ENCODE measurements around the gene ARHGEF7. TPM values are rescaled to one million over a fixed set of nuclear protein-coding genes. Genes with fewer than 3 reads are reported as not detected.

The ARHGEF7 gene
- total and polyA plus RNA-seq, 5 donors from 2014 or later: 7.1 to 84.9 (median 9.8) TPM

- Histone ChIP-seq H3K27ac (ENCODE audit: insufficient read depth, low read length, poor library complexity, severe bottlenecking) (no peak overlapping the region), H3K27me3 (ENCODE audit: control insufficient read depth, insufficient read depth, low read length) (no peaks in the 10 kb centered on the region), H3K9me3 (ENCODE audit: control insufficient read depth in 2 of 2, low read length in 2 of 2) (no peaks in the 10 kb centered on the region), H3K36me3 (ENCODE audit: control insufficient read depth, insufficient read depth, low read length) (peaks cover 96% of the 10 kb centered on the region), H3K4me1 (ENCODE audit: control insufficient read depth, insufficient read depth, low read length, poor library complexity, severe bottlenecking) (no peaks in the 10 kb centered on the region), H3K4me3 (ENCODE audit: low read depth, low read length) (no peak overlapping the region)
- no peak for DNase-seq
- ATAC-seq (ENCODE audit: low read depth in 2 of 2): no peak
- Mint-ChIP-seq H3K27me3 (no peaks in the 10 kb centered on the region), H3K4me3 (no peak overlapping the region), H3K27ac (peak overlapping the region in 1 of 3 donors; percentile 32), H3K4me1 (no peaks in the 10 kb centered on the region), H3K36me3 (peaks cover 50% of the 10 kb centered on the region), H3K9me3 (no peaks in the 10 kb centered on the region)
These were observed 168.3 kb downstream of the ARHGEF7 start for GRCh38 chr13:111283457-111283856.

- ATAC-seq (ENCODE audit: low read depth in 2 of 2): no peak
- Histone ChIP-seq H3K4me3 (ENCODE audit: low read depth, low read length) (no peak overlapping the region), H3K27me3 (ENCODE audit: control insufficient read depth, insufficient read depth, low read length) (no peaks in the 10 kb centered on the region), H3K9me3 (ENCODE audit: control insufficient read depth in 2 of 2, low read length in 2 of 2) (no peaks in the 10 kb centered on the region), H3K4me1 (ENCODE audit: control insufficient read depth, insufficient read depth, low read length, poor library complexity, severe bottlenecking) (no peaks in the 10 kb centered on the region), H3K36me3 (ENCODE audit: control insufficient read depth, insufficient read depth, low read length) (peaks cover 93% of the 10 kb centered on the region), H3K27ac (ENCODE audit: insufficient read depth, low read length, poor library complexity, severe bottlenecking) (no peak overlapping the region)
- Mint-ChIP-seq H3K9me3 (no peaks in the 10 kb centered on the region), H3K36me3 (peaks cover 50% of the 10 kb centered on the region), H3K4me1 (no peaks in the 10 kb centered on the region), H3K27me3 (no peaks in the 10 kb centered on the region), H3K4me3 (no peak overlapping the region), H3K27ac (no peak overlapping the region)
- DNase-seq: no peak
These were observed 168.9 kb downstream of the ARHGEF7 start for GRCh38 chr13:111283991-111284390.

- ATAC-seq (ENCODE audit: low read depth in 2 of 2) (no peak), DNase-seq (no peak)
- no peak overlapping the region for H3K4me3 Mint-ChIP-seq
- no peaks in the 10 kb centered on the region for H3K27me3 Mint-ChIP-seq
- H3K9me3 ChIP-seq (ENCODE audit: control insufficient read depth in 2 of 2, low read length in 2 of 2): no peaks in the 10 kb centered on the region
- H3K36me3 ChIP-seq (ENCODE audit: control insufficient read depth, insufficient read depth, low read length): peaks cover 92% of the 10 kb centered on the region
- H3K9me3 Mint-ChIP-seq: no peaks in the 10 kb centered on the region
- peaks cover 51% of the 10 kb centered on the region for H3K36me3 Mint-ChIP-seq
- H3K27ac ChIP-seq (ENCODE audit: insufficient read depth, low read length, poor library complexity, severe bottlenecking): no peak overlapping the region
- no peak overlapping the region for H3K27ac Mint-ChIP-seq
- H3K27me3 ChIP-seq (ENCODE audit: control insufficient read depth, insufficient read depth, low read length): no peaks in the 10 kb centered on the region
- H3K4me1 Mint-ChIP-seq: no peaks in the 10 kb centered on the region
- H3K4me1 ChIP-seq (ENCODE audit: control insufficient read depth, insufficient read depth, low read length, poor library complexity, severe bottlenecking): no peaks in the 10 kb centered on the region
- no peak overlapping the region for H3K4me3 ChIP-seq (ENCODE audit: low read depth, low read length)
These were observed 169.5 kb downstream of the ARHGEF7 start for GRCh38 chr13:111284565-111284964.

- H3K9me3 ChIP-seq (ENCODE audit: control insufficient read depth in 2 of 2, low read length in 2 of 2): no peaks in the 10 kb centered on the region
- H3K27ac Mint-ChIP-seq: no peak overlapping the region
- ATAC-seq (ENCODE audit: low read depth in 2 of 2): no peak
- no peak overlapping the region for H3K27ac ChIP-seq (ENCODE audit: insufficient read depth, low read length, poor library complexity, severe bottlenecking)
- H3K36me3 Mint-ChIP-seq: peaks cover 43% of the 10 kb centered on the region
- DNase-seq: no peak
- H3K4me1 ChIP-seq (ENCODE audit: control insufficient read depth, insufficient read depth, low read length, poor library complexity, severe bottlenecking): no peaks in the 10 kb centered on the region
- H3K4me3 ChIP-seq (ENCODE audit: low read depth, low read length): no peak overlapping the region
- no peaks in the 10 kb centered on the region for H3K9me3 Mint-ChIP-seq
- H3K4me3 Mint-ChIP-seq: no peak overlapping the region
- H3K27me3 ChIP-seq (ENCODE audit: control insufficient read depth, insufficient read depth, low read length): no peaks in the 10 kb centered on the region
- no peaks in the 10 kb centered on the region for H3K27me3 Mint-ChIP-seq
- no peaks in the 10 kb centered on the region for H3K4me1 Mint-ChIP-seq
- H3K36me3 ChIP-seq (ENCODE audit: control insufficient read depth, insufficient read depth, low read length): peaks cover 92% of the 10 kb centered on the region
These were observed 171.1 kb downstream of the ARHGEF7 start for GRCh38 chr13:111286162-111286561.

GRCh38 chr13:111286749-111287148, 171.6 kb downstream of the ARHGEF7 start:
- no peak overlapping the region for H3K27ac Mint-ChIP-seq
- peaks cover 91% of the 10 kb centered on the region for H3K36me3 ChIP-seq (ENCODE audit: control insufficient read depth, insufficient read depth, low read length)

GRCh38 chr13:111287201-111287600, 172.1 kb downstream of the ARHGEF7 start:
- no peak for DNase-seq
- Mint-ChIP-seq H3K36me3 (peaks cover 46% of the 10 kb centered on the region), H3K27ac (no peak overlapping the region), H3K9me3 (no peaks in the 10 kb centered on the region), H3K27me3 (no peaks in the 10 kb centered on the region), H3K4me1 (no peaks in the 10 kb centered on the region), H3K4me3 (no peak overlapping the region)
- Histone ChIP-seq H3K27ac (ENCODE audit: insufficient read depth, low read length, poor library complexity, severe bottlenecking) (no peak overlapping the region), H3K27me3 (ENCODE audit: control insufficient read depth, insufficient read depth, low read length) (no peaks in the 10 kb centered on the region), H3K4me1 (ENCODE audit: control insufficient read depth, insufficient read depth, low read length, poor library complexity, severe bottlenecking) (no peaks in the 10 kb centered on the region), H3K36me3 (ENCODE audit: control insufficient read depth, insufficient read depth, low read length) (peaks cover 91% of the 10 kb centered on the region), H3K4me3 (ENCODE audit: low read depth, low read length) (no peak overlapping the region), H3K9me3 (ENCODE audit: control insufficient read depth in 2 of 2, low read length in 2 of 2) (no peaks in the 10 kb centered on the region)
- no peak for ATAC-seq (ENCODE audit: low read depth in 2 of 2)

More at GRCh38 chr13:111286749-111287148, 171.6 kb downstream of the ARHGEF7 start:
- no peak overlapping the region for H3K4me3 Mint-ChIP-seq
- H3K9me3 ChIP-seq (ENCODE audit: control insufficient read depth in 2 of 2, low read length in 2 of 2): no peaks in the 10 kb centered on the region
- no peak overlapping the region for H3K27ac ChIP-seq (ENCODE audit: insufficient read depth, low read length, poor library complexity, severe bottlenecking)
- ATAC-seq (ENCODE audit: low read depth in 2 of 2): no peak
- H3K9me3 Mint-ChIP-seq: no peaks in the 10 kb centered on the region
- no peaks in the 10 kb centered on the region for H3K4me1 Mint-ChIP-seq
- no peak for DNase-seq
- no peaks in the 10 kb centered on the region for H3K27me3 ChIP-seq (ENCODE audit: control insufficient read depth, insufficient read depth, low read length)
- peaks cover 42% of the 10 kb centered on the region for H3K36me3 Mint-ChIP-seq
- no peaks in the 10 kb centered on the region for H3K4me1 ChIP-seq (ENCODE audit: control insufficient read depth, insufficient read depth, low read length, poor library complexity, severe bottlenecking)
- H3K4me3 ChIP-seq (ENCODE audit: low read depth, low read length): no peak overlapping the region
- H3K27me3 Mint-ChIP-seq: no peaks in the 10 kb centered on the region

GRCh38 chr13:111288276-111288675, 173.2 kb downstream of the ARHGEF7 start:
- no peak overlapping the region for H3K27ac Mint-ChIP-seq
- no peaks in the 10 kb centered on the region for H3K4me1 ChIP-seq (ENCODE audit: control insufficient read depth, insufficient read depth, low read length, poor library complexity, severe bottlenecking)
- H3K4me1 Mint-ChIP-seq: no peaks in the 10 kb centered on the region
- H3K36me3 ChIP-seq (ENCODE audit: control insufficient read depth, insufficient read depth, low read length): peaks cover 91% of the 10 kb centered on the region
- no peaks in the 10 kb centered on the region for H3K9me3 Mint-ChIP-seq
- H3K27me3 ChIP-seq (ENCODE audit: control insufficient read depth, insufficient read depth, low read length): no peaks in the 10 kb centered on the region
- H3K27ac ChIP-seq (ENCODE audit: insufficient read depth, low read length, poor library complexity, severe bottlenecking): no peak overlapping the region
- ATAC-seq (ENCODE audit: low read depth in 2 of 2) (no peak), DNase-seq (no peak)
- H3K27me3 Mint-ChIP-seq: no peaks in the 10 kb centered on the region
- no peak overlapping the region for H3K4me3 ChIP-seq (ENCODE audit: low read depth, low read length)
- no peak overlapping the region for H3K4me3 Mint-ChIP-seq
- H3K9me3 ChIP-seq (ENCODE audit: control insufficient read depth in 2 of 2, low read length in 2 of 2): no peaks in the 10 kb centered on the region
- peaks cover 48% of the 10 kb centered on the region for H3K36me3 Mint-ChIP-seq

- Mint-ChIP-seq H3K36me3 (peaks cover 49% of the 10 kb centered on the region), H3K27ac (no peak overlapping the region), H3K4me3 (no peak overlapping the region), H3K9me3 (no peaks in the 10 kb centered on the region), H3K27me3 (no peaks in the 10 kb centered on the region), H3K4me1 (peaks cover 0 to 4% (median under 1%) of the 10 kb centered on the region in 4 donors)
- H3K4me1 ChIP-seq (ENCODE audit: control insufficient read depth, insufficient read depth, low read length, poor library complexity, severe bottlenecking): no peaks in the 10 kb centered on the region
- ATAC-seq (ENCODE audit: low read depth in 2 of 2) (no peak), DNase-seq (no peak)
- H3K9me3 ChIP-seq (ENCODE audit: control insufficient read depth in 2 of 2, low read length in 2 of 2): no peaks in the 10 kb centered on the region
- no peak overlapping the region for H3K27ac ChIP-seq (ENCODE audit: insufficient read depth, low read length, poor library complexity, severe bottlenecking)
- H3K27me3 ChIP-seq (ENCODE audit: control insufficient read depth, insufficient read depth, low read length): no peaks in the 10 kb centered on the region
- peaks cover 87% of the 10 kb centered on the region for H3K36me3 ChIP-seq (ENCODE audit: control insufficient read depth, insufficient read depth, low read length)
- H3K4me3 ChIP-seq (ENCODE audit: low read depth, low read length): no peak overlapping the region
These were observed 174.1 kb downstream of the ARHGEF7 start for GRCh38 chr13:111289251-111289650.
